SK-N-SH (cell line): ENCODE results near the gene KCTD14. TPM values are rescaled to one million over a fixed set of nuclear protein-coding genes. Genes with fewer than 3 reads are reported as not detected.
"Not testable (repeated sequence)": the region's sequence is repeated elsewhere in the genome, so short reads cannot be mapped to it uniquely, and the experiment has no call there.

Experiments
- CTCF ChIA-PET: fragments of 300-600, 350-600 bp; formaldehyde crosslinking; extraction: SDS; loops from one replicate; lab custom pipeline; 2021; lab: Yijun Ruan, JAX
- POLR2A ChIA-PET: fragments of 350-600 bp; sonication (Branson Sonifier 250); formaldehyde crosslinking; extraction: SDS; loops from one replicate; lab custom pipeline; 2020; ENCODE audit warnings: antibody characterized with exemption, inconsistent platforms; lab: Yijun Ruan, JAX
- DNase-seq: peaks from one replicate; pipeline ENCODE4 v3.0.0; 2012
- H2AFZ ChIP-seq: fragments of 200-600 bp; sonication (generic); 2 replicates; pipeline ENCODE4 v1.8.1; 2016; ENCODE audit warnings: antibody characterized with exemption, mild to moderate bottlenecking, low read depth
- H3F3A ChIP-seq: fragments of 200-600 bp; sonication (generic); replicated peaks from 2 replicates; pipeline ENCODE3; 2016; ENCODE audit warnings: antibody characterized with exemption, mild to moderate bottlenecking; ENCODE audit not compliant: insufficient read depth
- H3K27ac ChIP-seq, 2 experiments: fragments of 200-500 bp in 1 of 2; fragments of 200-600 bp in 1 of 2; sonication (Bioruptor generic) in 1 of 2; sonication (generic), shearing (Covaris generic) in 1 of 2; 2 replicates each; pipeline versions ENCODE4 v1.5.1 to v1.6.1; 2014 to 2016; ENCODE audit warnings: low read depth in 2 of 2, inconsistent platforms in 1 of 2, low read length in 1 of 2, mild to moderate bottlenecking in 1 of 2, mixed read lengths in 1 of 2
- H3K27me3 ChIP-seq: fragments of 200-600 bp; sonication (generic), shearing (Covaris generic); 2 replicates; pipeline ENCODE4 v1.6.1; 2016; ENCODE audit warnings: mixed run types; ENCODE audit not compliant: insufficient read depth
- H3K36me3 ChIP-seq, 2 experiments: fragments of 200-500 bp in 1 of 2; fragments of 200-600 bp in 1 of 2; sonication (Bioruptor generic) in 1 of 2; sonication (generic) in 1 of 2; replicated peaks in 1 of 2; 2 replicates each; pipeline versions ENCODE3 to v1.5.1; 2014 to 2016; ENCODE audit warnings: low read length in 1 of 2, mild to moderate bottlenecking in 1 of 2; ENCODE audit not compliant: insufficient read depth in 2 of 2, control insufficient read depth in 1 of 2
- H3K4me1 ChIP-seq, 2 experiments: fragments of 200-500 bp in 1 of 2; fragments of 200-600 bp in 1 of 2; sonication (Bioruptor generic) in 1 of 2; sonication (generic), shearing (Covaris generic) in 1 of 2; 2 replicates each; pipeline versions ENCODE4 v1.5.1 to v1.6.1; 2014 to 2016; ENCODE audit warnings: low read depth in 1 of 2, low read length in 1 of 2, mixed run types in 1 of 2; ENCODE audit not compliant: insufficient read depth in 2 of 2, control insufficient read depth in 1 of 2
- H3K4me2 ChIP-seq: fragments of 200-600 bp; sonication (generic), shearing (Covaris generic); 2 replicates; pipeline ENCODE4 v1.6.1; 2017; ENCODE audit warnings: mixed run types
- H3K4me3 ChIP-seq, 2 experiments: fragments of 200-500 bp in 1 of 2; fragments of 200-600 bp in 1 of 2; sonication (Bioruptor generic) in 1 of 2; sonication (generic), shearing (Covaris generic) in 1 of 2; 2 replicates each; pipeline versions ENCODE4 v1.5.1 to v1.8.1; 2014 to 2016; ENCODE audit warnings: low read depth in 2 of 2, inconsistent platforms in 1 of 2, low read length in 1 of 2, mild to moderate bottlenecking in 1 of 2, mixed read lengths in 1 of 2, moderate library complexity in 1 of 2
- H3K79me2 ChIP-seq: fragments of 200-600 bp; sonication (generic); 2 replicates; pipeline ENCODE4 v1.8.1; 2017; ENCODE audit warnings: mild to moderate bottlenecking; ENCODE audit not compliant: insufficient read depth
- H3K9ac ChIP-seq: fragments of 200-600 bp; sonication (generic); 2 replicates; pipeline ENCODE4 v1.6.1; 2017; ENCODE audit warnings: mixed run types
- H3K9me2 ChIP-seq: fragments of 200-600 bp; sonication (generic); 2 replicates; pipeline ENCODE4 v1.6.1; 2017; ENCODE audit warnings: mixed run types
- H3K9me3 ChIP-seq: fragments of 200-600 bp; sonication (generic); 2 replicates; pipeline ENCODE4 v1.6.1; 2017; ENCODE audit warnings: mixed run types, mild to moderate bottlenecking, moderate library complexity
- H4K20me1 ChIP-seq: fragments of 200-600 bp; sonication (generic); 2 replicates; pipeline ENCODE4 v1.6.1; 2017; ENCODE audit warnings: mild to moderate bottlenecking, mixed run types; ENCODE audit not compliant: insufficient read depth
- ELF1 ChIP-seq: IDR thresholded peaks from 2 replicates; pipeline ENCODE4 v1.4.0; 2012
- EZH2phosphoT487 ChIP-seq: fragments of 200-600 bp; sonication (generic); IDR thresholded peaks from 2 replicates; pipeline ENCODE4 v1.6.1; 2017; ENCODE audit warnings: low read depth, mixed run types, mild to moderate bottlenecking, antibody characterized with exemption, moderate library complexity, borderline replicate concordance
- FOSL2 ChIP-seq: IDR thresholded peaks from 2 replicates; pipeline ENCODE4 v1.4.0; 2012; ENCODE audit warnings: low read depth, mild to moderate bottlenecking, moderate library complexity, borderline replicate concordance
- FOXM1 ChIP-seq: IDR thresholded peaks from 2 replicates; pipeline ENCODE4 v1.4.0; 2012; ENCODE audit warnings: low read depth, mild to moderate bottlenecking
- GATA2 ChIP-seq: sonication (generic); formaldehyde crosslinking; IDR thresholded peaks from 2 replicates; pipeline ENCODE4 v1.5.0; 2020; ENCODE audit warnings: mild to moderate bottlenecking, missing genetic modification reagents
- MXI1 ChIP-seq: IDR thresholded peaks from 2 replicates; pipeline ENCODE4 v1.6.1; 2012; ENCODE audit warnings: mild to moderate bottlenecking, low read depth, low read length, improper control_type of control experiment
- NRF1 ChIP-seq: IDR thresholded peaks from 2 replicates; pipeline ENCODE4 v1.6.1; 2012; ENCODE audit warnings: low read depth, mild to moderate bottlenecking, low read length
- RCOR1 ChIP-seq: fragments of 150-350 bp; IDR thresholded peaks from 2 replicates; pipeline ENCODE4 v1.6.1; 2017; ENCODE audit warnings: antibody characterized with exemption, low read length
- RFX5 ChIP-seq: IDR thresholded peaks from 2 replicates; pipeline ENCODE4 v1.6.1; 2012; ENCODE audit warnings: mild to moderate bottlenecking, improper control_type of control experiment, low read length
- RXRA ChIP-seq: IDR thresholded peaks from 2 replicates; pipeline ENCODE4 v1.4.0; 2012; ENCODE audit warnings: low read depth, mild to moderate bottlenecking, borderline replicate concordance
- TCF12 ChIP-seq: IDR thresholded peaks from 2 replicates; pipeline ENCODE4 v1.4.0; 2012
- WGBS: methylation state at CpG from one replicate; pipeline ENCODE4 v1.1.6; 2017; ENCODE audit warnings: low lambda C conversion rate; 5-methylcytosine and 5-hydroxymethylcytosine counted together
- polyA plus RNA-seq, 3 experiments: library from polyadenylated mRNA; depleted of rRNA; stranded (reverse); fragments of >200 nt; gene quantifications; 2 replicates each; pipeline ENCODE4 v1.2.3, GENCODE V29; 2012
- TF ChIP-seq, protein P1 (sequence below): IDR thresholded peaks from 2 replicates; pipeline ENCODE4; 2012
- TF ChIP-seq, protein P2 (sequence below): IDR thresholded peaks from 2 replicates; pipeline ENCODE4 v1.4.0; 2012; ENCODE audit warnings: low read depth
- TF ChIP-seq, protein P3 (sequence below): IDR thresholded peaks from 2 replicates; pipeline ENCODE4 v1.6.1; 2012; ENCODE audit warnings: mild to moderate bottlenecking, low read depth, low read length, moderate library complexity
- TF ChIP-seq, protein P4 (sequence below): IDR thresholded peaks from 2 replicates; pipeline ENCODE4 v1.4.0; 2012; ENCODE audit warnings: low read depth, borderline replicate concordance
- TF ChIP-seq, protein P5 (sequence below): fragments of 150-350 bp; IDR thresholded peaks from 2 replicates; pipeline ENCODE4 v1.6.1; 2017; ENCODE audit warnings: antibody characterized with exemption, low read length, low read depth, borderline replicate concordance
- TF ChIP-seq, protein P6 (sequence below): fragments of 200-600 bp; sonication (generic); IDR thresholded peaks from 2 replicates; pipeline ENCODE4 v1.6.1; 2017; ENCODE audit warnings: antibody characterized with exemption, mild to moderate bottlenecking, moderate library complexity

Gene KCTD14
- polyA plus RNA-seq, 1 of the 3 experiments (the other 2 are of a cell fraction) = 0.25 TPM

DNA sequence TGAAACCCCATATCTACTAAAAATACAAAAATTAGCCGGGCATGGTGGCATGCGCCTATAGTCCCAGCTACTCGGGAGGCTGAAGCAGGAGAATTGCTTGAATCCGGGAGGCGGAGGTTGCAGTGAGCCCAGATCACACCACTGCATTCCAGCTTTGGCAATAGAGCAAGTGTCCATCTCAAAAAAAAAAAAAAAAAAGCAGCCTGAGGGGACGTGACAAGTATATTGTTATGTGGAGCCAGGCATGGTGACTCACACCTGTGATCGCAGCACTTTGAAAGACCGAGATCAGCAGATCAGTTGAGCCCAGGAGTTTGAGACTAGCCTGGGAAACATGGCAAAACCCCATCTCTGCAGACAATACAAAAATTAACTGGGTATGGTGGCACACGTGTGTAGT, 5.3 kb upstream of the KCTD14 start:
- POLR2A ChIA-PET, H3K79me2 ChIP-seq, H3K27me3 ChIP-seq, DNase-seq, H3K9me3 ChIP-seq, H3K9ac ChIP-seq, H3K4me3 ChIP-seq, H2AFZ ChIP-seq, H3K27ac ChIP-seq, H3K4me2 ChIP-seq, H3F3A ChIP-seq, H3K36me3 ChIP-seq, H3K9me2 ChIP-seq, H4K20me1 ChIP-seq: not testable (repeated sequence)
- 73% methylated on average over 9 of the region's 9 CpGs for WGBS
- H3K4me1 ChIP-seq = peaks cover 20 to 24% of the 10 kb centered on the region in 2 experiments; a peak in 3 of 4 replicates
- CTCF ChIA-PET = interaction anchor here (0.6 kb wide), 1 partner anchor 39 kb away, joined by 3 read pairs; no protein-coding TSS in a partner anchor
- peak; percentile 20; the same call in 1 of the 2 replicates for TF ChIP-seq FOSL2

DNA sequence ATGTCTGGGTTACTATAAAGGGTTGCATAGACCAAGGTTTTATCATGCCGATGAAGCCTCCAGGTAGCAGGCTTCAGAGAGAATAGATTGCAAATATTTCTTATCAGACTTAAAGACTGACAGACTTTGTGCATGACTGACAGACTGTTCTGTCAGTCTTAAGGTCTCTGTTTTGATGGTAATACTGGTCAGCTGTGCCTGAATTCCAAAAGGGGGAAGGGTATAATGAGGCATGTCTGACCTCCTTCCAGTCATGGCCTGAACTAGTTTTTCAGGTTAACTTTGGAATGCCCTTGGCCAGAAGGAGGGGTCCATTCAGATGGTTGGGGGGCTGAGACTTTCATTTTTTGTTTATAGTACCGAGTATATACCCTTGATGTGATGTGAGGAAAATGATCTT, 4.7 kb upstream of the KCTD14 start:
- no peak for DNase-seq
- Histone ChIP-seq H3K79me2 (no peaks in the 10 kb centered on the region), H3K4me2 (no peak overlapping the region), H3K9ac (no peak overlapping the region), H4K20me1 (no peaks in the 10 kb centered on the region), H3K36me3 (no peaks in the 10 kb centered on the region), H3K27me3 (no peaks in the 10 kb centered on the region), H3F3A (peaks cover 9% of the 10 kb centered on the region), H3K4me3 (no peak overlapping the region), H3K27ac (no peak overlapping the region), H3K9me3 (no peaks in the 10 kb centered on the region), H3K9me2 (no peaks in the 10 kb centered on the region), H2AFZ (no peak overlapping the region), H3K4me1 (peaks cover 20 to 24% of the 10 kb centered on the region in 2 experiments; a peak in 3 of 4 replicates)
- CTCF ChIA-PET = no interaction called here
- 87% methylated on average over 2 of the region's 2 CpGs for WGBS
- POLR2A ChIA-PET = no interaction called here
- TF ChIP-seq MXI1 = no peak
- TF ChIP-seq, protein P1, sequence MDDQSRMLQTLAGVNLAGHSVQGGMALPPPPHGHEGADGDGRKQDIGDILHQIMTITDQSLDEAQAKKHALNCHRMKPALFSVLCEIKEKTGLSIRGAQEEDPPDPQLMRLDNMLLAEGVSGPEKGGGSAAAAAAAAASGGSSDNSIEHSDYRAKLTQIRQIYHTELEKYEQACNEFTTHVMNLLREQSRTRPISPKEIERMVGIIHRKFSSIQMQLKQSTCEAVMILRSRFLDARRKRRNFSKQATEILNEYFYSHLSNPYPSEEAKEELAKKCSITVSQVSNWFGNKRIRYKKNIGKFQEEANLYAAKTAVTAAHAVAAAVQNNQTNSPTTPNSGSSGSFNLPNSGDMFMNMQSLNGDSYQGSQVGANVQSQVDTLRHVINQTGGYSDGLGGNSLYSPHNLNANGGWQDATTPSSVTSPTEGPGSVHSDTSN = no peak
- TF ChIP-seq RFX5 = no peak
- no peak for TF ChIP-seq FOXM1
- TF ChIP-seq, protein P2, sequence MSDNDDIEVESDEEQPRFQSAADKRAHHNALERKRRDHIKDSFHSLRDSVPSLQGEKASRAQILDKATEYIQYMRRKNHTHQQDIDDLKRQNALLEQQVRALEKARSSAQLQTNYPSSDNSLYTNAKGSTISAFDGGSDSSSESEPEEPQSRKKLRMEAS = no peak
- no peak for TF ChIP-seq ELF1
- no peak for TF ChIP-seq EZH2phosphoT487
- TF ChIP-seq NRF1 = no peak
- TF ChIP-seq, protein P3, sequence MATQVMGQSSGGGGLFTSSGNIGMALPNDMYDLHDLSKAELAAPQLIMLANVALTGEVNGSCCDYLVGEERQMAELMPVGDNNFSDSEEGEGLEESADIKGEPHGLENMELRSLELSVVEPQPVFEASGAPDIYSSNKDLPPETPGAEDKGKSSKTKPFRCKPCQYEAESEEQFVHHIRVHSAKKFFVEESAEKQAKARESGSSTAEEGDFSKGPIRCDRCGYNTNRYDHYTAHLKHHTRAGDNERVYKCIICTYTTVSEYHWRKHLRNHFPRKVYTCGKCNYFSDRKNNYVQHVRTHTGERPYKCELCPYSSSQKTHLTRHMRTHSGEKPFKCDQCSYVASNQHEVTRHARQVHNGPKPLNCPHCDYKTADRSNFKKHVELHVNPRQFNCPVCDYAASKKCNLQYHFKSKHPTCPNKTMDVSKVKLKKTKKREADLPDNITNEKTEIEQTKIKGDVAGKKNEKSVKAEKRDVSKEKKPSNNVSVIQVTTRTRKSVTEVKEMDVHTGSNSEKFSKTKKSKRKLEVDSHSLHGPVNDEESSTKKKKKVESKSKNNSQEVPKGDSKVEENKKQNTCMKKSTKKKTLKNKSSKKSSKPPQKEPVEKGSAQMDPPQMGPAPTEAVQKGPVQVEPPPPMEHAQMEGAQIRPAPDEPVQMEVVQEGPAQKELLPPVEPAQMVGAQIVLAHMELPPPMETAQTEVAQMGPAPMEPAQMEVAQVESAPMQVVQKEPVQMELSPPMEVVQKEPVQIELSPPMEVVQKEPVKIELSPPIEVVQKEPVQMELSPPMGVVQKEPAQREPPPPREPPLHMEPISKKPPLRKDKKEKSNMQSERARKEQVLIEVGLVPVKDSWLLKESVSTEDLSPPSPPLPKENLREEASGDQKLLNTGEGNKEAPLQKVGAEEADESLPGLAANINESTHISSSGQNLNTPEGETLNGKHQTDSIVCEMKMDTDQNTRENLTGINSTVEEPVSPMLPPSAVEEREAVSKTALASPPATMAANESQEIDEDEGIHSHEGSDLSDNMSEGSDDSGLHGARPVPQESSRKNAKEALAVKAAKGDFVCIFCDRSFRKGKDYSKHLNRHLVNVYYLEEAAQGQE = no peak
- no peak for TF ChIP-seq GATA2
- TF ChIP-seq, protein P4, sequence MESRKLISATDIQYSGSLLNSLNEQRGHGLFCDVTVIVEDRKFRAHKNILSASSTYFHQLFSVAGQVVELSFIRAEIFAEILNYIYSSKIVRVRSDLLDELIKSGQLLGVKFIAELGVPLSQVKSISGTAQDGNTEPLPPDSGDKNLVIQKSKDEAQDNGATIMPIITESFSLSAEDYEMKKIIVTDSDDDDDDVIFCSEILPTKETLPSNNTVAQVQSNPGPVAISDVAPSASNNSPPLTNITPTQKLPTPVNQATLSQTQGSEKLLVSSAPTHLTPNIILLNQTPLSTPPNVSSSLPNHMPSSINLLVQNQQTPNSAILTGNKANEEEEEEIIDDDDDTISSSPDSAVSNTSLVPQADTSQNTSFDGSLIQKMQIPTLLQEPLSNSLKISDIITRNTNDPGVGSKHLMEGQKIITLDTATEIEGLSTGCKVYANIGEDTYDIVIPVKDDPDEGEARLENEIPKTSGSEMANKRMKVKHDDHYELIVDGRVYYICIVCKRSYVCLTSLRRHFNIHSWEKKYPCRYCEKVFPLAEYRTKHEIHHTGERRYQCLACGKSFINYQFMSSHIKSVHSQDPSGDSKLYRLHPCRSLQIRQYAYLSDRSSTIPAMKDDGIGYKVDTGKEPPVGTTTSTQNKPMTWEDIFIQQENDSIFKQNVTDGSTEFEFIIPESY = no peak
- TF ChIP-seq, protein P5, sequence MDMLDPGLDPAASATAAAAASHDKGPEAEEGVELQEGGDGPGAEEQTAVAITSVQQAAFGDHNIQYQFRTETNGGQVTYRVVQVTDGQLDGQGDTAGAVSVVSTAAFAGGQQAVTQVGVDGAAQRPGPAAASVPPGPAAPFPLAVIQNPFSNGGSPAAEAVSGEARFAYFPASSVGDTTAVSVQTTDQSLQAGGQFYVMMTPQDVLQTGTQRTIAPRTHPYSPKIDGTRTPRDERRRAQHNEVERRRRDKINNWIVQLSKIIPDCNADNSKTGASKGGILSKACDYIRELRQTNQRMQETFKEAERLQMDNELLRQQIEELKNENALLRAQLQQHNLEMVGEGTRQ = no peak
- no peak for TF ChIP-seq TCF12
- no peak for TF ChIP-seq RCOR1
- TF ChIP-seq, protein P6, sequence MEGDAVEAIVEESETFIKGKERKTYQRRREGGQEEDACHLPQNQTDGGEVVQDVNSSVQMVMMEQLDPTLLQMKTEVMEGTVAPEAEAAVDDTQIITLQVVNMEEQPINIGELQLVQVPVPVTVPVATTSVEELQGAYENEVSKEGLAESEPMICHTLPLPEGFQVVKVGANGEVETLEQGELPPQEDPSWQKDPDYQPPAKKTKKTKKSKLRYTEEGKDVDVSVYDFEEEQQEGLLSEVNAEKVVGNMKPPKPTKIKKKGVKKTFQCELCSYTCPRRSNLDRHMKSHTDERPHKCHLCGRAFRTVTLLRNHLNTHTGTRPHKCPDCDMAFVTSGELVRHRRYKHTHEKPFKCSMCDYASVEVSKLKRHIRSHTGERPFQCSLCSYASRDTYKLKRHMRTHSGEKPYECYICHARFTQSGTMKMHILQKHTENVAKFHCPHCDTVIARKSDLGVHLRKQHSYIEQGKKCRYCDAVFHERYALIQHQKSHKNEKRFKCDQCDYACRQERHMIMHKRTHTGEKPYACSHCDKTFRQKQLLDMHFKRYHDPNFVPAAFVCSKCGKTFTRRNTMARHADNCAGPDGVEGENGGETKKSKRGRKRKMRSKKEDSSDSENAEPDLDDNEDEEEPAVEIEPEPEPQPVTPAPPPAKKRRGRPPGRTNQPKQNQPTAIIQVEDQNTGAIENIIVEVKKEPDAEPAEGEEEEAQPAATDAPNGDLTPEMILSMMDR = no peak
- TF ChIP-seq RXRA = no peak
